ENCODE results near the gene ARF1. TPM values are rescaled to one million over a fixed set of nuclear protein-coding genes. Genes with fewer than 3 reads are reported as not detected.

ARF1 gene
- total and polyA plus RNA-seq, 9 donors: 109 to 313 (median 284) TPM

GRCh38 chr1:228070173-228070572 is 12.3 kb upstream of the ARF1 start:
- WGBS (ENCODE audit: insufficient coverage): 54% methylated on average over 2 of the region's 2 CpGs
- H3K36me3 ChIP-seq (ENCODE audit: control insufficient read depth, insufficient read depth, low read length): no peaks in the 10 kb centered on the region
- DNase-seq: no peak
- no peaks in the 10 kb centered on the region for H3K9me3 ChIP-seq (replicated peaks; ENCODE audit: control insufficient read depth, low read depth, low read length)
- H3K27ac ChIP-seq (ENCODE audit: low read length): no peak overlapping the region
- H3K4me3 ChIP-seq (ENCODE audit: low read length): no peak overlapping the region
- H3K4me1 ChIP-seq (ENCODE audit: control insufficient read depth, insufficient read depth, low read length): peaks cover 10% of the 10 kb centered on the region
- peaks cover 32% of the 10 kb centered on the region for H3K27me3 ChIP-seq (ENCODE audit: control insufficient read depth, insufficient read depth, low read length)

GRCh38 chr1:228070851-228071250 is 11.7 kb upstream of the ARF1 start:
- Histone ChIP-seq H3K27me3 (ENCODE audit: control insufficient read depth, insufficient read depth, low read length) (peaks cover 28% of the 10 kb centered on the region), H3K36me3 (ENCODE audit: control insufficient read depth, insufficient read depth, low read length) (no peaks in the 10 kb centered on the region), H3K4me3 (ENCODE audit: low read length) (no peak overlapping the region), H3K9me3 (replicated peaks; ENCODE audit: control insufficient read depth, low read depth, low read length) (no peaks in the 10 kb centered on the region), H3K4me1 (ENCODE audit: control insufficient read depth, insufficient read depth, low read length) (peaks cover 10% of the 10 kb centered on the region), H3K27ac (ENCODE audit: low read length) (no peak overlapping the region)
- DNase-seq: no peak
- WGBS (ENCODE audit: insufficient coverage): 75% methylated on average over 3 of the region's 3 CpGs

- Histone ChIP-seq H3K4me3 (ENCODE audit: low read length) (no peak overlapping the region), H3K4me1 (ENCODE audit: control insufficient read depth, insufficient read depth, low read length) (peaks cover 10% of the 10 kb centered on the region), H3K9me3 (replicated peaks; ENCODE audit: control insufficient read depth, low read depth, low read length) (no peaks in the 10 kb centered on the region), H3K27me3 (ENCODE audit: control insufficient read depth, insufficient read depth, low read length) (peaks cover 18% of the 10 kb centered on the region), H3K36me3 (ENCODE audit: control insufficient read depth, insufficient read depth, low read length) (no peaks in the 10 kb centered on the region), H3K27ac (ENCODE audit: low read length) (no peak overlapping the region)
- 69% methylated on average over 6 of the region's 7 CpGs for WGBS (ENCODE audit: insufficient coverage)
- DNase-seq: no peak
These were observed 10.5 kb upstream of the ARF1 start for GRCh38 chr1:228071839-228072657.

GRCh38 chr1:228072658-228073043 is 9.9 kb upstream of the ARF1 start:
- H3K36me3 ChIP-seq (ENCODE audit: control insufficient read depth, insufficient read depth, low read length): no peaks in the 10 kb centered on the region
- 43% methylated on average over 5 of the region's 5 CpGs for WGBS (ENCODE audit: insufficient coverage)
- no peak for DNase-seq
- peaks cover 14% of the 10 kb centered on the region for H3K27me3 ChIP-seq (ENCODE audit: control insufficient read depth, insufficient read depth, low read length)
- peaks cover 10% of the 10 kb centered on the region for H3K4me1 ChIP-seq (ENCODE audit: control insufficient read depth, insufficient read depth, low read length)
- no peaks in the 10 kb centered on the region for H3K9me3 ChIP-seq (replicated peaks; ENCODE audit: control insufficient read depth, low read depth, low read length)
- H3K4me3 ChIP-seq (ENCODE audit: low read length): no peak overlapping the region
- no peak overlapping the region for H3K27ac ChIP-seq (ENCODE audit: low read length)

- 65% methylated on average over 20 of the region's 23 CpGs for WGBS (ENCODE audit: insufficient coverage)
- Histone ChIP-seq H3K27me3 (ENCODE audit: control insufficient read depth, insufficient read depth, low read length) (peaks cover 14% of the 10 kb centered on the region), H3K9me3 (replicated peaks; ENCODE audit: control insufficient read depth, low read depth, low read length) (no peaks in the 10 kb centered on the region), H3K36me3 (ENCODE audit: control insufficient read depth, insufficient read depth, low read length) (no peaks in the 10 kb centered on the region), H3K27ac (ENCODE audit: low read length) (no peak overlapping the region), H3K4me1 (ENCODE audit: control insufficient read depth, insufficient read depth, low read length) (peaks cover 10% of the 10 kb centered on the region), H3K4me3 (ENCODE audit: low read length) (no peak overlapping the region)
- no peak for DNase-seq
These were observed 9.2 kb upstream of the ARF1 start for GRCh38 chr1:228073061-228073856.

GRCh38 chr1:228073857-228074545 is 8.5 kb upstream of the ARF1 start:
- DNase-seq: no peak
- WGBS (ENCODE audit: insufficient coverage): 23% methylated on average over 14 of the region's 16 CpGs
- no peak overlapping the region for H3K4me3 ChIP-seq (ENCODE audit: low read length)

GRCh38 chr1:228074954-228075730 is 7.4 kb upstream of the ARF1 start:
- Histone ChIP-seq H3K9me3 (replicated peaks; ENCODE audit: control insufficient read depth, low read depth, low read length) (no peaks in the 10 kb centered on the region), H3K27ac (ENCODE audit: low read length) (no peak overlapping the region), H3K27me3 (ENCODE audit: control insufficient read depth, insufficient read depth, low read length) (peaks cover 11% of the 10 kb centered on the region), H3K4me3 (ENCODE audit: low read length) (no peak overlapping the region), H3K36me3 (ENCODE audit: control insufficient read depth, insufficient read depth, low read length) (no peaks in the 10 kb centered on the region), H3K4me1 (ENCODE audit: control insufficient read depth, insufficient read depth, low read length) (peaks cover 10% of the 10 kb centered on the region)
- 40% methylated on average over 9 of the region's 18 CpGs for WGBS (ENCODE audit: insufficient coverage)
- DNase-seq: no peak

More at GRCh38 chr1:228073857-228074545, 8.5 kb upstream of the ARF1 start:
- Histone ChIP-seq H3K9me3 (replicated peaks; ENCODE audit: control insufficient read depth, low read depth, low read length) (no peaks in the 10 kb centered on the region), H3K4me1 (ENCODE audit: control insufficient read depth, insufficient read depth, low read length) (peaks cover 10% of the 10 kb centered on the region), H3K27ac (ENCODE audit: low read length) (no peak overlapping the region), H3K36me3 (ENCODE audit: control insufficient read depth, insufficient read depth, low read length) (no peaks in the 10 kb centered on the region), H3K27me3 (ENCODE audit: control insufficient read depth, insufficient read depth, low read length) (peaks cover 11% of the 10 kb centered on the region)

GRCh38 chr1:228075801-228076271 is 6.7 kb upstream of the ARF1 start:
- 72% methylated on average over 4 of the region's 9 CpGs for WGBS (ENCODE audit: insufficient coverage)

GRCh38 chr1:228076796-228077430 is 5.6 kb upstream of the ARF1 start:
- Histone ChIP-seq H3K36me3 (ENCODE audit: control insufficient read depth, insufficient read depth, low read length) (no peaks in the 10 kb centered on the region), H3K27me3 (ENCODE audit: control insufficient read depth, insufficient read depth, low read length) (peaks cover 8% of the 10 kb centered on the region), H3K9me3 (replicated peaks; ENCODE audit: control insufficient read depth, low read depth, low read length) (no peaks in the 10 kb centered on the region), H3K4me1 (ENCODE audit: control insufficient read depth, insufficient read depth, low read length) (peaks cover 18% of the 10 kb centered on the region), H3K27ac (ENCODE audit: low read length) (no peak overlapping the region), H3K4me3 (ENCODE audit: low read length) (no peak overlapping the region)
- no peak for DNase-seq
- 65% methylated on average over 8 of the region's 9 CpGs for WGBS (ENCODE audit: insufficient coverage)

More at GRCh38 chr1:228075801-228076271, 6.7 kb upstream of the ARF1 start:
- DNase-seq: no peak
- no peaks in the 10 kb centered on the region for H3K36me3 ChIP-seq (ENCODE audit: control insufficient read depth, insufficient read depth, low read length)
- peaks cover 8% of the 10 kb centered on the region for H3K27me3 ChIP-seq (ENCODE audit: control insufficient read depth, insufficient read depth, low read length)
- H3K4me3 ChIP-seq (ENCODE audit: low read length): no peak overlapping the region
- H3K27ac ChIP-seq (ENCODE audit: low read length): no peak overlapping the region
- H3K4me1 ChIP-seq (ENCODE audit: control insufficient read depth, insufficient read depth, low read length): peaks cover 10% of the 10 kb centered on the region
- no peaks in the 10 kb centered on the region for H3K9me3 ChIP-seq (replicated peaks; ENCODE audit: control insufficient read depth, low read depth, low read length)

All from muscle of leg (tissue), 11 donors.